Thymus (tissue), 11 donors: ENCODE measurements around the gene RTL5. TPM values are rescaled to one million over a fixed set of nuclear protein-coding genes. Genes with fewer than 3 reads are reported as not detected.

Source experiments
- DNase-seq, 9 donors: peaks; one replicate each; pipeline ENCODE4 v3.0.0-alpha.2; 2013; ENCODE audit warnings: low spot score in 9 of 9, low read depth in 6 of 9, missing footprints in 1 of 9
- H3K27ac ChIP-seq, 2 donors: one replicate each; pipeline ENCODE4 v1.5.1; 2013; ENCODE audit warnings: control low read depth in 1 of 2, low read depth in 1 of 2, low read length in 1 of 2, mild to moderate bottlenecking in 1 of 2, moderate library complexity in 1 of 2
- H3K27me3 ChIP-seq, 2 donors: one replicate each; pipeline ENCODE4 v1.5.1; 2013; ENCODE audit warnings: low read length in 1 of 2; ENCODE audit not compliant: control insufficient read depth in 2 of 2, insufficient read depth in 1 of 2
- H3K36me3 ChIP-seq, 2 donors: one replicate each; pipeline ENCODE4 v1.5.1; 2013; ENCODE audit warnings: low read length in 1 of 2, mild to moderate bottlenecking in 1 of 2, moderate library complexity in 1 of 2; ENCODE audit not compliant: control insufficient read depth in 2 of 2, insufficient read depth in 2 of 2
- H3K4me1 ChIP-seq, 2 donors: one replicate each; pipeline ENCODE4 v1.5.1; 2013; ENCODE audit warnings: low read length in 2 of 2; ENCODE audit not compliant: control insufficient read depth in 2 of 2, insufficient read depth in 2 of 2
- H3K4me3 ChIP-seq, 2 donors: one replicate each; pipeline ENCODE4 v1.5.1; 2013; ENCODE audit warnings: low read length in 2 of 2, control low read depth in 1 of 2, mild to moderate bottlenecking in 1 of 2
- H3K9me3 ChIP-seq, 2 donors: one replicate each; pipeline ENCODE4 v1.5.1; 2013; ENCODE audit warnings: low read length in 1 of 2, mild to moderate bottlenecking in 1 of 2; ENCODE audit not compliant: control insufficient read depth in 2 of 2, insufficient read depth in 1 of 2
- WGBS: extraction: QIAGEN DNeasy Blood & Tissue Kit; methylation state at CpG from one replicate; pipeline ENCODE4 v1.1.7; 2013; 5-methylcytosine and 5-hydroxymethylcytosine counted together
- polyA plus RNA-seq: library from polyadenylated mRNA; stranded (reverse); fragments of 200-250 nt; gene quantifications from one replicate; pipeline ENCODE4 v1.2.3, GENCODE V29; 2013
- total RNA-seq: library from RNA; stranded (reverse); fragments of 120-200 nt; gene quantifications from one replicate; pipeline ENCODE4 v1.2.4, GENCODE V29; 2013
- donor health status: healthy.

RTL5 gene
- total and polyA plus RNA-seq, 2 donors, result 0.38 to 0.96 TPM

DNA sequence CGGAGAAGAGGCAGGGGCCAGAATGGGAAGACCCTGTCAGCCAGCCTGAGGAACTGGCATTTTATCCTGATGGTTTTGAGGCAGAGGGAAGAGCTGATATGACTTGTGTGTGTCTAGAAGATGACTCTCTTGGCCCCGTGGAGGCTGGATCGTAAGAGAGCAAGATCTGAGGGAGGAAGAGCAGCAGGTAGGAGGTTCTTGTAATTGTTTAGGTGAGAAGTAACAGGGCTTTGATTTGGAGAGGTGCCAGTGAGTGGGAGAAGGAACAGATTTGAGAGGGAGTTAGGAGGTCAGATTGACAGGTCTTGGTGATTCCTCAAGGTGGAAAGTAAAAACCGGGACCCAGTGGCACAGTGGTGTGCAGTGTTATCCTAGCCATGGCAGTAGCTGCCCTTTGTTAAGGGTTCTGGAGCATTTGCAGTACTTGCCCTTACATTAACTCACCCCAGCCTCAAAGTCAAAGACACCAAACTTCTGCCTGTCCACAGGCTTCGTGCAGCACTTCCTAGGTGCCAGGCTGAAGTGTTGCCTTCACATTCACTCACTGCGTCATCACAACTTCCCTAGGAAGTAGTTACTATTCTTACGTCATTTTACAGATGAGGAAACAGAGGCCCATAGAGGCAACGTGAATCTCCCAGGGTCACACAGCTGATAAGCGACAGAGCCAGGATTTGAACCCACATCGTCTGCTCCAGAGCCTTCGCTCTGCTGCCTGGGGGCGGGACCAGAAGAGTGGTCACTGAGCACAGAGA lies 23.7 kb downstream of the RTL5 start:
- no peak overlapping the region for H3K27ac ChIP-seq
- H3K4me3 ChIP-seq, result no peak overlapping the region

DNA sequence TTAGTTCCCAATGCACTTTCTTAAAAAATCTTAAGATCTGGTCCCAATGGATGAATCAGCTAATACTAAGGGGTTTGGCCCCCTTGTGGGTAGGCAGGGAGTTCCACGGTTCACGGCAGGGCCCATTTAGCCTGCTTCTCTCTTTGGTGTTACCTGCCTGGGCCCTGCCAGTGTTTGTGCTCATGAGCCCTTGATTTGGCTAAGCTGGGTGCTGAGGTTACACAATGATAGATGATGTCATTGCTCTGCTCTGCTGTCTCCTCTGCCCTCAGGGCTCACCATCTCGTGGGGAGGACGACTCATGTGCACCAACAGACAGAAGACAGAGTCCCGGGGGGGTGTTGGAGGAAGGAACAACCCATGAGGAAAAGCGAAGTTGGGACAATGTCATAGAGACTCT lies 24.4 kb downstream of the RTL5 start:
- H3K27me3 ChIP-seq, result peaks cover 0 to 25% of the 10 kb centered on the region in 2 donors
- no peak for DNase-seq
- WGBS, result 89% methylated on average over 6 of the region's 6 CpGs
- no peaks in the 10 kb centered on the region for H3K9me3 ChIP-seq
- no peak overlapping the region for H3K4me3 ChIP-seq
- H3K4me1 ChIP-seq, result peaks cover 0 to 5% of the 10 kb centered on the region in 2 donors
- no peak overlapping the region for H3K27ac ChIP-seq
- H3K36me3 ChIP-seq, result no peaks in the 10 kb centered on the region

More for the DNA sequence above, 23.7 kb downstream of the RTL5 start:
- 95% methylated on average over 12 of the region's 12 CpGs for WGBS
- no peak for DNase-seq
- Histone ChIP-seq H3K36me3 (no peaks in the 10 kb centered on the region), H3K9me3 (no peaks in the 10 kb centered on the region), H3K4me1 (peaks cover 0 to 5% of the 10 kb centered on the region in 2 donors), H3K27me3 (peaks cover 0 to 20% of the 10 kb centered on the region in 2 donors)

DNA sequence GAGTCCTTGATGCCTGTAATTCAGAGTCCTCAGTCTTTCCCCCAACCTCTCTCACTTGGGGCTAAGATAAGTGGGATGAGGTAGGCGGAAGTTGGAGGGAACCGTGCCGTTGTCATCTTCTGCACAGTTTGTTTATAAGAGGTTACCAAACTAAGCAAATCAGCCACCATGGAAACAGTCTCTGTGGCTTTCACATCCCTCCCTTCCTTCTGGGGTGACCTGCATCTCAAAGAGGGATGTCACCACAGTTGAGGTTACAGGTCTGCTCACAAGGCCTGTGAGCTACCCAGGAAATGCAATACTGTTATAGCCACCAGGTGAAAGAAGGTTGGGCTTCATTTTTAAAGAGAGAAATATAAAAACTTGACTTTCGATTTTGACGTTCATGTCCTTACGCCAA lies 26.3 kb downstream of the RTL5 start:
- no peak overlapping the region for H3K27ac ChIP-seq
- 19% methylated on average over 6 of the region's 6 CpGs for WGBS
- H3K9me3 ChIP-seq, result no peaks in the 10 kb centered on the region
- no peaks in the 10 kb centered on the region for H3K36me3 ChIP-seq
- peaks cover 0 to 33% of the 10 kb centered on the region in 2 donors for H3K27me3 ChIP-seq
- H3K4me1 ChIP-seq, result peaks cover 0 to 23% of the 10 kb centered on the region in 2 donors
- DNase-seq, result peak in 1 of 9 donors; percentile 38
- no peak overlapping the region for H3K4me3 ChIP-seq

DNA sequence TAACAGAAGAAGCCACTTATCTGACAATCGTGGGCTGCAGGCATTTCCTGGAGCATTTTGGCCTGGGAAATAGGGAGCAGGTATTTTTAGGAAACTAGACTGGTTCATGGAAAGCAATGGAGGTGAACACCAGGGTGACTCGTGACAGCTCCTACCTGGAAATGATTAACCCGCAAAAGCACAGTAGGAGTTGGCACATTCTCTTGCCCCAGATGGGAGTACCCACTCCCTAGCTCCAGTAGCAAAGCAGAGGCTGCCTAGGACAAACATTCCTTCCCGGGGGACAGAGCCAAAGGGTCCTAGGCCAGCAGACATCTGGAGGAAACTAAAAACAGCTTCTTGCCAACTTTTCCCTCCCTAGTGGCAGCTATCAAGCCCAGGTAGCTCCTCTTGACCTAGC lies 29.0 kb downstream of the RTL5 start:
- peaks cover 0 to 37% of the 10 kb centered on the region in 2 donors for H3K27me3 ChIP-seq
- peaks cover 0 to 24% of the 10 kb centered on the region in 2 donors for H3K4me1 ChIP-seq
- no peak for DNase-seq
- H3K27ac ChIP-seq, result no peak overlapping the region
- H3K9me3 ChIP-seq, result no peaks in the 10 kb centered on the region
- WGBS, result 93% methylated on average over 4 of the region's 4 CpGs
- no peak overlapping the region for H3K4me3 ChIP-seq
- H3K36me3 ChIP-seq, result no peaks in the 10 kb centered on the region

DNA sequence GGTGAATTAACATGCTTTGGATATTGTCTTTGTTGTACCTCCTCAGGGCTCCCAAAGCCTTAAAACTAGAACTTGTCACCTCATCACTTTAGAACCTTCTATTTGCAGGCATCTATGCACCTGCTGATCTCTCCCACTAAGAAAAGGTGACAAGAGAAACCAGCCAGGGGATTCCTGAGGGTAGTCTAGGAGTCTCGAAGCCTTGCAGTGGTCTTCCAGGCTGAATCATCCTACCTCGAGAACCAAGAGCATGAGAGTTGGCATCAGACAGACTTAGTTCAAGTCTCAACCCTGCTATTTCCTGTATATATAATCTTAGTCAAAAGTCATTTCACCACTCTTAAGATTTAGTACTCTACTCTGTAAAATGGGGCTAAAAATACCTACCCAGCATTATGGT lies 29.6 kb downstream of the RTL5 start:
- peaks cover 0 to 35% of the 10 kb centered on the region in 2 donors for H3K27me3 ChIP-seq
- H3K36me3 ChIP-seq, result no peaks in the 10 kb centered on the region
- H3K27ac ChIP-seq, result no peak overlapping the region
- 68% methylated on average over 2 of the region's 2 CpGs for WGBS
- peaks cover 0 to 24% of the 10 kb centered on the region in 2 donors for H3K4me1 ChIP-seq
- no peak overlapping the region for H3K4me3 ChIP-seq
- H3K9me3 ChIP-seq, result no peaks in the 10 kb centered on the region
- DNase-seq, result no peak

DNA sequence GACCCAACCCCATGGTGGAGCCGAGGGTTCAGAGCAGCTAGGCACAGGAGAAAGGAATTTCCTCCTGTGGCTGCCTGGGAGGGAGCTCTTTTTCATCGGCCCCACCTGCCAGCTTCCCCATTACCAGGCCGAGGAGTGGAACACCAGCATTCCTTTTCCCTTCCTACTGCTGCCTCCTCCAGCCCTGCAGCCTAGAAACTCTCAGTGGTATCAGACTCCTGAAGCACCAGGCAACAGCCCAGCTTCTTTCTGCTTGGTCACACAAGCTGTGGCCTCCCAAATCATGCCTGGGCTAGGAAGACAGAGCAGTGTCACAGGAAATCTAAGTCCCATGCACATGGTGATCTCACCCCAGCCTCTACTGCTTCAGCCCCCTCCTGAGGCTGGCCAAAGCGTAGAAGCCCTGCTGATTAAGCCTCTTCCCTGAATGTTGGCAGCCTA lies 30.1 kb downstream of the RTL5 start:
- Histone ChIP-seq H3K27me3 (peaks cover 0 to 35% of the 10 kb centered on the region in 2 donors), H3K4me3 (no peak overlapping the region), H3K4me1 (peaks cover 0 to 24% of the 10 kb centered on the region in 2 donors), H3K27ac (no peak overlapping the region), H3K36me3 (no peaks in the 10 kb centered on the region), H3K9me3 (no peaks in the 10 kb centered on the region)
- no peak for DNase-seq
- 27% methylated on average over 4 of the region's 4 CpGs for WGBS

DNA sequence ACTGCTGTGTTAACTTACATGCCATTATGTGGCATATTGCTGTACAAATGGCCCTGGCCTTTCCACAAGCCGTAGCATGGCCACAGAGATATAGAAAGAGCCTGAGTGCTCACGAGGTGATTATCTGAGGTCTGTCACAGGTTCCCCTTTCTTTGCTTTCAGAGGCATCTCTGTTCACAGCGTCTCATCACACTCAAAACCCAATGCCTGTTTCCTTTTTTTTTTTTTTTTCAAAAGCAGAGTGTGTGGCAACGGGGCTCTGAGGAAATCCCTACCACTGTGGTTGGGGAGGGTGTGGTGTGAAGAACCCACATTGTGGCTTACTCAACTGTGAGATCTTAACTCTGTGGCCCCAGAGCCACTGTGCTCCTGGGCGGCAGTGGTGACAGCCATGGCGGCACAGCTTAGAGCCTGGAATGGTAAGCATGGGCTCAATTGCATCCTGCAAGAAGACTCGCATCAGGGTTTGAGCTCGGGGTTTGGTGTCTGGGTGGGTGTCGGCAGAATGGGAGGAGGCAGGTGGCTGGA lies 30.8 kb downstream of the RTL5 start:
- Histone ChIP-seq H3K9me3 (no peaks in the 10 kb centered on the region), H3K4me1 (peaks cover 0 to 24% of the 10 kb centered on the region in 2 donors), H3K27ac (no peak overlapping the region), H3K36me3 (no peaks in the 10 kb centered on the region), H3K4me3 (no peak overlapping the region), H3K27me3 (peaks cover 0 to 38% of the 10 kb centered on the region in 2 donors)
- peak in 8 of 9 donors; percentile 25 to 84 (median 58) for DNase-seq
- WGBS, result 5% methylated on average over 9 of the region's 9 CpGs

DNA sequence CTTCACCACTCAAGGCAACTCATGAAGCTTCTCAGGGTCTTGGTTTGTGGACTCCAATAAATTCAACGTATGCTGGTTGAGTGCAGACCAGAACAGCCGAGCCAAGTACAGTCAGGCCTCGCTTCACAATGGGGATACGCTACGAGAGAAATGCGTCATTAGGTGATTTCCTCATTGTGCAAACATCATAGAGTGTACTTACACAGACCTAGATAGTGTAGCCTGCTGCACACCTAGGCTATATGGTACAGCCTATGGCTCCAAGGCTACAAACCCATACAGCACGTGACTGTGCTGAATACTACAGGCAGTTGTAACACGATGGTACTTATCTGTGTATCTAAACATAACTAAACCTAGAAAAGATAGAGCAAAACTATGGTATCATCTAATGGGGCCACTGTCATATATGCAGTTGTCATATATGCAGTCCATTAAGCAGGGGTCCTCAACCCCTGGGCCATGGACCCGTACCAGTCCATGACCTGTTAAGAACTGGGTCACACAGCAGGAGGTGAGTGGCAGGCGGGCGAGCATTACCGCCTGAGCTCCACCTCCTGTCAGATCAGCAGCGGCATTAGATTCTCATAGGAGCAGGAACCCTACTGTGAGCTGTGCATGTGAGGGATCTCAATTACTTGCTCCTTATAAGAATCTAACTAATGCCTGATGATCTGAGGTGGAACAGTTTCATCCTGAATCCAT lies 31.5 kb downstream of the RTL5 start:
- Histone ChIP-seq H3K9me3 (no peaks in the 10 kb centered on the region), H3K36me3 (no peaks in the 10 kb centered on the region), H3K4me3 (no peak overlapping the region), H3K27me3 (peaks cover 0 to 43% of the 10 kb centered on the region in 2 donors), H3K27ac (no peak overlapping the region), H3K4me1 (peaks cover 0 to 21% of the 10 kb centered on the region in 2 donors)
- WGBS, result 93% methylated on average over 13 of the region's 13 CpGs
- no peak for DNase-seq

DNA sequence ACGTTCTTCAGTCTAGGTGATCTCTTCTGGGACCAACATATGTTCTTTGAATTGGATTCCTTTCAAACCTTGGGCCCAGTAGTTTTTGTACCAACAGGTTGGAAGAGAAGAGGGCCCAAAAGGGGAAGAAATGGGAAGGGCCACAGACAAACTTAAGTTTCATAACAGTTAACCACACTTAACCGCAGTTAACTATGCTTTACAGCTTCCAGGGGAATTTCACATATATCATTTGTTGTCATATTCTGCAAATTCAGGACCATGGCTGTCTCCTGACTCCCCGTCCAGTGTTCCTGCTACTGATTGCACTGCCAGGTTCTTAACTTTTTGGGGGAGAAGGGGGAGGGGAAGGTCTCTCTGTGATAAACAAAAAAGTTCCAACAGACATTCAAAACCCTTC lies 34.6 kb downstream of the RTL5 start:
- DNase-seq, result no peak
- H3K36me3 ChIP-seq, result no peaks in the 10 kb centered on the region
- 22% methylated on average over 3 of the region's 3 CpGs for WGBS
- H3K4me3 ChIP-seq, result no peak overlapping the region
- no peak overlapping the region for H3K27ac ChIP-seq
- H3K4me1 ChIP-seq, result peaks cover 0 to 21% of the 10 kb centered on the region in 2 donors
- H3K27me3 ChIP-seq, result peaks cover 0 to 30% of the 10 kb centered on the region in 2 donors
- no peaks in the 10 kb centered on the region for H3K9me3 ChIP-seq
